Urothelium cell line (cell line): ENCODE measurements around the gene CLASP2.
"Not testable (repeated sequence)": the region's sequence is repeated elsewhere in the genome, so short reads cannot be mapped to it uniquely, and the experiment has no call there.

ENCODE experiments used
- DNase-seq: peaks from one replicate; pipeline ENCODE4 v3.0.0; 2011; ENCODE audit warnings: low spot score, mixed read lengths
- FAIRE-seq: peaks from 2 replicates; lab custom pipeline; 2011; peaks lifted over from hg19 to GRCh38; lab: Jason Lieb, UNC

CLASP2 gene

DNA sequence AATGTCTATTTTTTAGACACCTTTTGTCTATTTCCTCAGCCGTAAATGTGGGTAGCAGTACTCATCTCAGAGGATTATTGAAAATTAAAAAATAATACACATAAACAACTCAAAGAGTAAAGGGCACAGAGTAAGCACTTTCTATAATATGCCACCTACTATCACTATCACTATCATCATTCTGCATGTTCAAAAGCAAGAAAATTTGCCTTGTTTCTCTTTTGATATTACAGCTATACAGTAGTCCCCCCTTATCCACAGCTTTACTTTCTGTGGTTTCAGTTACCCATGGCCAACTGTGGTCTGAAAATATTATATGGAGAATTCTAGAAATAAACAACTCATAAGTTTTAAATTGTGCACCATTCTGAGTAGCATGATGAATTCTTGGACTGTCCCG lies 27.7 kb downstream of the CLASP2 start:
- no peak for FAIRE-seq
- DNase-seq = no peak

DNA sequence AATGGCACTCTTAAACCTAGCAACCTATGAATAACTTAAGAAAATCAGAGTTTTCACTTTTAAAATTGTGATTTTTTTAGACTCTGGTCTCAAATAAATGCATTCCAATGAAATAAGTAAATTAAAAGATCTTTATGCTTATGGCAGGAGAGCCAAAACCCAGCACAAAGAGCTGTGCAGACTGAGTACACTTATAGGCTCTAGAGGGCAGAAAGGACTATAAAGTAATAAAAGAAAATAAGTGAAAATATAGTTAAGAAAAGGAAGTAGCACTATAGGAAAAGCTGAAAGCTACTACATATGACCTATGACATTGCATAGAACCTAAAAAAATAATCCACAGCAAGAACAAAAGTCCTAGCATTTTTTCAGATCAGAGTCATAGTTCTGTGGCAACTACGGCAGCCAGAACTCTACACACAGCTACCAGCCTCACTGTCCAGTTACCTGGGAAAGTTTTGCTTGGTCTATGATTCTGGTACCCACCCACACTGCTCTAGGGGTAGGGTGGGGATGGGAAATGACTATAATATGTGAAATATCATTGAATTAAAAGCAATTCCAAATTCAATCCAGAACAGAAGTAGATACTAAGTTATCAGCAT lies 30.5 kb downstream of the CLASP2 start:
- FAIRE-seq (no peak), DNase-seq (no peak)

DNA sequence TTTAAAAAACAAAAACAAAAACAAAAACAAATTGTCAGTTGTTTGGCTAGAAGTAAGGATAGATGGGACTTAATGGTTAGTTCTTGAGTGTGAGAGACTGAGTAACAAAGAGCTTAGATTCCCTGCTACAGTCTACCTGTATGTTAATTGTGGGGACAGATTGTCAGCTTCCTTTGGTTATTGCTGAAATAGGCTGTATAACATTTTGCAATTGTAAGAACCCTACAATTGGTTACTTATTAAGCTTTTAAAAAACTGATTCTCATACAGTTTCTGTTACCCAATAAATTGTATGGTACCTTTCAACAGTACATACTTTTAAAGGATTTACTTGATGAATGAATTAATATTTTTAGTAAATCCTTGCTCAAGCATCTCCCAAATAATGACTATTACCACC lies 35.3 kb downstream of the CLASP2 start:
- FAIRE-seq = no peak
- DNase-seq = no peak

DNA sequence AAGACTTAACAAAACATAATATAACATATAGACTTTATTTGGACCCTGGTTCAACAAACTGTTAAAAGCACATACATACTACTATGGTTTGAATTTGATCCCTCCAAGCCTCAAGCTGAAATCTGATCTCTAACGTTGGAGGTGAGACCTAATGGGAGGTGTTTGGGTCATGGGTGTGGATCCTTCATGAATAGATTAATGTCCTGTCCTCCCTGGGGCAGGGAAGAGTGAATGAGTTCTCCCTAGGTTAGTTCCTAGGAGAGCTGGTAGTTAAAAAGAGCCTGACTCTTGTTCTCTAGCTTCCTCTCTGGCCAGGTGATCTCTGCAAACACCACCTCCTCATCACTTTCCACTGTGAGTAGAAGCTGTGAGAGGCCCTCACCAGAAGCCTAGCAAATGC lies 36.4 kb downstream of the CLASP2 start:
- FAIRE-seq (no peak), DNase-seq (no peak)

DNA sequence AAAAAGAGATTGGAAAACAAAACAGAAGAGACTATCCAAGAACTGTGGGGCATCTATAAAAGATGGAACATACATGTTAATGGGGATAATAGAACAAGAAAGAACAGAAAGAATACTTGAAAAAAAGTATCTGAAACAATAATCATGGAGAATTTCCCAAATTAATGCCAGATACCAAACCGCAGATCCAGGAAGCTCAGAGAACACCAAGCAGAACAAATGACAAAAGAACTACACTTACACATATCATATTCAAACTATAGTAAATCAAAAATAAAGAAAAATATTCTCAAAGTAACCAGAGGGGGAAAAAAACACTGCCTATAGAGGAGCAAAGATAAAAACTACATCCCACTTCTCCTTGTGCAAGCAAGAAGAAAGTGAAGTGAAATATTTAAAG lies 40.0 kb downstream of the CLASP2 start:
- no peak for DNase-seq
- no peak for FAIRE-seq

DNA sequence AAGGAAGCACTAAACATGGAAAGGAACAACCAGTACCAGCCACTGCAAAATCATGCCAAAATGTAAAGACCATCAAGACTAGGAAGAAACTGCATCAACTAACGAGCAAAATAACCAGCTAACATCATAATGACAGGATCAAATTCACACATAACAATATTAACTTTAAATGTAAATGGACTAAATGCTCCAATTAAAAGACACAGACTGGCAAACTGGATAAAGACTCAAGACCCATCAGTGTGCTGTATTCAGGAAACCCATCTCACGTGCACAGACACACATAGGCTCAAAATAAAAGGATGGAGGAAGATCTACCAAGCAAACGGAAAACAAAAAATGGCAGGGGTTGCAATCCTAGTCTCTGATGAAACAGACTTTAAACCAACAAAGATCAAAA lies 44.6 kb downstream of the CLASP2 start:
- DNase-seq, FAIRE-seq: not testable (repeated sequence)

DNA sequence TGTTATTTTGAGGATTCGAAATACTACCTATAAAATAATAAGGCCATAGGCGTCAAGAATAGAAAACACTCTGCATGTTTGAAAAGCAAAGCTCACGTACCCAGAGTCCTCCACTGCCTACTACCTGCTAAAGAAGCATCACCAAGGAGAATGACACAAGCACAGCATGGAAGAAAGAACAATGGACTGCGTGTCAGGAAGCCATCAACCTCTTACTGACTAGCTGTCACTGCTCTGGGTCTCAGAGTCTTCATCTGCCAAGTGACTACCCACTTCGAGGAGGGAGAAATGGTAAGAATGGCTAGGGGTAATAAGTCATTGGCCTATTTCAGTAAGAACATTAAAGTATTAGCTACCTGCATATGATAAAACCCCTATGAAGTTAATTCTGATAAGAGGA lies 49.4 kb downstream of the CLASP2 start:
- no peak for FAIRE-seq
- DNase-seq = no peak

DNA sequence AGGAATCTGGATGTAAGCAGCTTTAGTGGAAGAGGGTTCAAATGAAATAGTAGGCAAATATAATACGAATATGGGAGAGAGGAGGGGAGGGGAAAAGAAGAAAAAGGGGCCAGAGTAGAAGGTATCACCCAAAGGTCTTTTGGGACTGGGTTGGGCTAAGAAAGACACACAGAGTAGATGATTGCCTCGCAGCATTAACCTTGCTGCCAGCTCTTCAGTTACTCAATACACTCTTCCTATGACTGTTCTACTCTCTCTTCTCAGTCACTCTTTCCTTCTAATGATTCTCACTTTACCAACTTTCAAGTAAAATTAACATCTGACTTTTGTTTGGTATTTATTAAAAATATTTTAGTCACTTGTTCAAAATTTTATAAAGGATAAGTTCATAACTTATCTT lies 52.8 kb downstream of the CLASP2 start:
- DNase-seq = no peak
- no peak for FAIRE-seq

DNA sequence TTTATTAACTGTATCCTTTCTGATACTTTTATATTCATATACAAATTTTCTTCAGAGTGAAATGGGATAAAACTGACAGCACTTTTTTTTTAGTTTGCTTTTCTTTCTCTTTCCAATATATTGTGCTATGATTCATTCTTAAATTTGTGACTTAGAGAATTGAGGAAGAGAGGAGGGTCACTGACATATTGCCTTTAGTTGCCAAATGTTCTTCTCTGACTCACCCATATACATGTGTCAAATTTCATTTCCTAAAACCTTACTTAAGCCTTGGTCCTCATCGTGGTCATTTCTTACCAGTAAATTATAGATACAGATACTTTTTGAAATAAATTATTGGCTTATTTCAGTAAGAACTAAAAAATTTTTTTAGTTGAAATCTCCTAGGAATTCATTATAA lies 53.9 kb downstream of the CLASP2 start:
- DNase-seq (peak; percentile 14), FAIRE-seq (no peak)

DNA sequence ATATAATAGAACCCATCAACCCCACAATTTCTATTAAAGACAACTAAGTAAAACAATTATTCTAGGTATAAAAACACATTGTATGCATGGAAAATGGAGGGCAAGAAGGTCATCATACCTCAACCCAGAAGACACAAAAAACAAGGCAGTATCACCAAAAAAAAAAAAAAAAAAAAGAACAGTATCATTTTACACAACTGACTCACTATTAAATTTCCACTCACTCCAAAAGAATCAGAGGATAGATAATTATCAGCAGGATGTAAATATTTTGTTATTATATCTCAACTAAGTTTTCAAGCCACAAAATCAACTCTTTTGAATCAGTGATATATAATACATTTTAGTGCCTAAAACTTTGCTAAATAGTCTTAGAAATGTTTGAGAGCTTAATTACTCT lies 55.0 kb downstream of the CLASP2 start:
- FAIRE-seq (no peak), DNase-seq (no peak)

DNA sequence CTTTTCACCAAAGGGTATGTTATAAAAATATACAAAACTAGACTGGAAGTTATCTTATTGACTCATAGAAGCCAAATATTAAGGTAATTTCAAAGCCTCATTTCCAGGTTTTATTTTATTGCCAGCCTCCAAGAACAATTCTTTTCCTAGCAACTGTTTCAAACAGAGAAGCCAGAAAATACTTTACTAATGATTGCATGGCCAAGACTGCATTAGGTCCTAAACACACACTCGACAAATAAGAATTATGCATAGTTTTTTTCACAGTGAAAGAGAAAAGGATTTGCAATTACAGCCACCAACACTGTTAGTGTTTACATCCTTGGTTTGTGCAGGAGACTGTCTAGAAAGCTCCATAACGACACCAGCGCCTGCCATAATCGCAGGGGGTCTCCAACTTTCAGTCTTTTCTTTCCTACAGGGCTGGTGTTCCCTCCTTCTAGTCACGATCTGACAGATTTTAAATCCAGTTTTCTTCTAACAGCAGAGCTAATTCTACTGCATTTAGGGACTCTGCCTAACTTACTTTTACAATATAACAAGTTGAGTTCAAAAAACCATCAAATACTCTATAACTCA lies 58.1 kb downstream of the CLASP2 start:
- DNase-seq = no peak
- FAIRE-seq = no peak

DNA sequence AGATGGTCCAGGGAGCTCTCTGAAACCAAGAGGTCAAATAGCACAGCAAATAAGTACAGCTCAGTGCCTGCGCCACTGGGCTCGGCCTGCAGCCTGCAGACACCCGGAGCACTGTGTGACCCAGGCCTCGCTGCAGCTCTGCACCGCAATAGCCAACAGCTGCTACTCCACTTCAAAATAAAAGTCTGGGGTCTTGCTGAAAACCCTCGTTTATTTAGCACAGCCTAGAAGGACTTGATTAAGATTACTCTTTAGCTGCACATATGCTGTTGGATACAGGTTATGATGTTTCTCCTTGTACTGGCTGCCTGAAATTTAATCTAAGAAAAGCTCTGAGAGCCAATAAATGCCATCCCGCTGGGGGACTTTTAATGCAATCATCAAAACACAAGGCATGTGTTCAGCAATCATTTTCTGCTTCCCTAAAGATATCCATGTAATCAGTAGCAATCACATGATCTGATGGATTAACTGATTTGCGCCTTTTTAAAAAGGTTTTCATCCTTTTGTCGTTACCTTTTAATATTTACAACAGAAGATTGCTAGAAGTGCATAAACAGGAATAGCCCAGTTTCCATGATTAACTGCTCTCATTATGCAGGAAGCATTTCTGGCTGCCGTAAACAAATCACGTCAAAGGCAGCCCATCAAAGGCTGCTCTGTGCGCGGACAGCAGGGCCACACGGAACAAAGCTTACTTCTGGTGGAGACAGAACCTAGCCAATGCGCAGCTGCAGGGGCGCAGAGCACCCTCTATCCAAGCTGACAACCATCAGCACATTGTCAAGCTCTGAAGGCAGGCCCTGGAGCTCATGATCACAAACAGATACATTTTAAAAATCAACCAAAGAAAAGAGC lies 58.8 kb downstream of the CLASP2 start:
- FAIRE-seq = peak; percentile 74

DNA sequence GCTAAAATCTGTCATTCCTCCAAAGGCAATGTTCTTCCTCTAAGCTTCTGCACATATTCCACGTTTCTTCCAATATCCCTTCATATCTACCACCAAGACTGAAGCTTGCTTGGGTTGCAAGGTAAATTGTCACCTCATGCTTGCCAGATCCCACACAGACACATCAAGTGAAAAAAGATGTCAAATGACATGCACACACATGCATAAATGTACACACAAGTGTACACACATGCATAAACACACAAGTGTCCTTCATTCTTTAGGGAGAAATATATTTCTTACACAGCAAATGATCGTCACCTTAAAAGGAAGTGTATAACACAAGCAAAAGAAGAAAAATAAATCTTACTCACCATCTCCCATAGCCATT lies 59.4 kb downstream of the CLASP2 start:
- no peak for FAIRE-seq
- no peak for DNase-seq

More for the DNA sequence above, 58.8 kb downstream of the CLASP2 start:
- peak; percentile 14 for DNase-seq

DNA sequence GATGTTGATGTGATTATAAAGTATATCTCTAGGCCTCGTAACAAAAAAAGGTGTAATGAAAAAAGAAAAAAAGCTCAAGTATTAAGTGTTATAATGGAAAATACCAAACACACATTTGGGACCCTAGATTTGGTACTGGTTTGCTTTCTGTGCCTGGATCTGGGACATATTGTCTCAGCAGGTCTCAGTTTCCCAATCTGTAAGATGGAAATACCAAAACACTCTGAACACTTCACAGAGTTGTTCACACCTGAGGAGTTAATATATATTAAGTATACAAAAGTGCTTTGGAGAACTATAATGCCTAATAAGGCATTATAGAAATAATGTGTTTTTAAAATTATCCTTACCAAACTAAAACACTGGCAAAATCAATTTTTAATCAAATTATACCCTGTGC lies 60.0 kb downstream of the CLASP2 start:
- DNase-seq = no peak
- FAIRE-seq = no peak

DNA sequence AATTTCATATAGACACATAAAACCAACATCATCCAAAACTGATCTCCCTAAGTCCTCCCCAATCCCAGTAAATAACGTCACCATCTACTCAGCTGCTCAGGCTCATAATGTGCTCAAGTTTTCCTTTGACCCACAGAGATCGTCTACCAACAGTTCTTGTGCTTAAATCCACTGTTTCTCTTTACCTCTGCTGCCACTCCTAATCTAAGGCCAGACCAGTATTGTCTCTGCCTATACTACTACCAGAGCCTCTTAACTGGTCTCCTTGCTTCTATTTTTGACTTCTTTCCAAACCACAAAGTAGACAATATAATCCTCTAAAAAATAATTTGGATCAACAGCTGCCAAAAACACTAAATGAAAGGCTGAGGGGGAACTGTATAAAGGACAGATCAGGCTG lies 65.3 kb downstream of the CLASP2 start:
- FAIRE-seq (no peak), DNase-seq (no peak)

DNA sequence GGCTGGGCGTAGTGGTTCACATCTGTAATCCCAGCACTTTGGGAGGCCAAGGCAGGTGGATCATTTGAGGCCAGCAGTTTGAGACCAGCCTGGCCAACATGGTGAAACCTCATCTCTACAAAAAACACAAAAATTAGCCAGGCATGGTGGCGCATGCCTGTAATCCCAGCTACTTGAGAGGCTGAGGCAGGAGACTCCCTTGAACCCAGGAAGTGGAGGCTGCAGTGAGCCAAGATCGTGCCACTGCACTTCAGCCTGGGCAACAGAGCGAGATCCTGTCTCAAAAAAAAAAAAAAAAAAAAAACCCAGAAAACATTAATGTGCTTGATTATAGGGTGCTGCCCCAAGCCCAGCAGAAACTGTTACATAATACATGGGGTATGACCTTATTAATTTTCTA lies 67.0 kb downstream of the CLASP2 start:
- FAIRE-seq, DNase-seq: not testable (repeated sequence)

DNA sequence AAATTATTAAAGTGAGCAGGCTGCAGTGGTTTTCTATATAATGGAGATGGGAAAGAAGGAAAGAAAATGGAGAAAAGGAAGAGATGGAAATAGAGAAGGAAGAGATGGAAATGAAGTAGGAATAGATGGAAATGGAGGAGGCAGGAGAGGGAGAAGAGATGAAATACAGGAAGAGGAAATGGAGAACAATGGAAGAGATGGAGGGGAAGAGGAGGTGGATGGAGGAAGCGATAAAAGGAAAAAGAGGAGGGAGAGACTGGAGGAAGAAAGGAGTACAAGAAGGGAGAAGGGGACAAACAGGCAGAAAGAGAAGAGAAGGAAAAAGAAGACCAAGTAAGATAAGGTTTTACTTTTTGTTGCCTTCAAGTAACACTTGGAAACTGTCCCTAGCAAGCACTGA lies 67.6 kb downstream of the CLASP2 start:
- FAIRE-seq (no peak), DNase-seq (no peak)

DNA sequence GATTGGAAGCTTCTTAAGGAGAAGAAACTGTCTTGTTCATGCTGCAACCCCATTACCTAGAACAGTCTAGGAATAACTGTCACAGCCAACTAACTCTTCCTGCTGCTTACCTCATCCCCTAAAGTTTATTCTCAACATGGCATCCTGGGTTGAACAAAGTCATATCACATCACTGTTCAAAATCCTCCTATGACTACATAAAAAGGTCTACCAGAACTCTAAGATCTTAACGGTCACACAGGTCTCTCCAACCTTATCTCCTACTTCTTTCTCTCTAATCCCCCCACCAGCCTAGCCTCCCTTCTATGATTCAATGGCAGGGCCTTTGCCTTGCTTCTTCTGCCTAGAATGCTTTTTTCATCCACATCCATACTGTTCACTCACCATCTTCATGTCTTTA lies 69.3 kb downstream of the CLASP2 start:
- no peak for DNase-seq
- FAIRE-seq = no peak

DNA sequence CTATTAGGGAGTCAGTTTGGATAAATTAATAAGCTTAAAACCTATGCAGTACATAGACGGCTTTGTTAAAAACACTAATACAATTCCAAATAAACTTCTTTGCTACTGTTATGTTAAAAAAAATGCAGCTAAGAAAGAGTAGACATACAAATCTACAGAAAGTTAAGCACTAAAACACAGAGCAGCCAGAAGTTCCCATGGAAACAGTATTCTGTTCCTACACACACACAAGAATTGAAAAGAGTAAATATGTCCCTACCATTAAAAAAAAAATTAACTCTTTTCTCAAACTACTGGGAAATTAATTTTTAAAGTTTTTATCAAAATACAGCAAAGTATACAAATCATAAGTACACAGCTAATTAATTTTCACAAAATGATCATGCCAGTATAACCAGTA lies 71.6 kb downstream of the CLASP2 start:
- FAIRE-seq (no peak), DNase-seq (no peak)

DNA sequence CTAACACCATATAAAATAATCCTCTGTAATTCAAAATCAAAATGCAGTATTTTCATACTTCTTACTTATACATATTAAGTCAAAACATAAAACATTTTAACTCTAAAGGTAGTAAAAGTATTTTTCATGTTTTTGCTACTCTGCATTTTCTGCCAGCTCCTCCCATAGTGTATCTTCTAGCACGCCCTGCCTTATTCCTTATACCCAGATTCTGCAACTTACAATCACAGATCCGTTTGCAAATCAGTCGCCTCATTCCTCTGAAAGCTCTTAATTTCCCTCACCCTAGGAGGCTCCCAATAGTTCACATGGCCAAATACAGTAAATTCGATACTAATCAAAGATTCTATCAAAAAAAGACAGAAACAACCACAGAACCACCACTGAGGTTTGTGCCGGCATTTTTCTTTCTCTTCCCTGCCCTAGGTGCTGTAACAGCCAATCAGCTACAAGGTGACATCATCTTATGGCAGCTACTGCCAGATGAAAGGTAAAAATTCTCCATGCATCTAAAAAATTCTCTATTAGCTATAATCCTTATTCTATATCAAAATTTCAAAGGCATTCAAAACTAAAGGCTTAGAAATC lies 72.9 kb downstream of the CLASP2 start:
- no peak for FAIRE-seq
- peak; percentile 6 for DNase-seq

DNA sequence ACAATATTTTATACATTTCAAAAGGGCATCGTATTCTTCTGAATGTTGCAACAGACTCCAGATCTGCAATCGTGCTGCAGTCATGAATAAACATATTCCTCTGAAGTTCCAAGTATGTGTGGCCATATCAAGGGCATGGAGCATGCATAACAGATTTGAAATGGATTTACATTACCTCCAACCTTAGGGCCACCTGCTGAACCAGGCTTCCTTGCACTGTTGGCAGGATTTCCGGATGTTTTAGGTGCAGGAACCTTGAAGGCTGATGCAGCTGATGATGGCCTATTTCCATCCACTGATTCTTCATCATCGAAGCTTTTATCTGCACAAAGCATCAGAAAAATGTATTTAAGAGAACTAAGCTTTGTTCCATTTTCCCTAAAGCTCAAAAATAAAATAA lies 73.5 kb downstream of the CLASP2 start:
- FAIRE-seq = no peak
- no peak for DNase-seq

DNA sequence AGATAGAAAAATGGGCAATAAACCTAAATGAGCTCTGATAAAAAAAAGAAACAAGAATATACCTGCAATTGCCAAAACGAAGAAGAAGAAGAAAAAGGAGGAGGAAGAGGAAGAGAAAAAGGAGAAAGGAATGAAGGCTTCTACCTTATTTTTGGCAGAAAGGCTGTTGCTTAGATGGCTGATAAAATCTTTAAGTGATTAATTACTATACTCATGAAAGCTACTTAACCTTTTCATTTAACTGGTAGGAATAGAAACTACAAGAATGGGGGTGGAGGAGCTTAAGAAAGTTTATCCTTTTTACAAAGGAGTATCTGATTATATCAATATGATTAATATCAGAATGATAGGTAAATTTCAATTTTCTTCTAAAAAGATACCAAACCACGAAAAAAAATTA lies 75.2 kb downstream of the CLASP2 start:
- FAIRE-seq = no peak
- no peak for DNase-seq
